GM18511 (cell line): ENCODE measurements around the gene UBQLN3.
A peak's percentile ranks its signal among the peaks of the same experiment; 100 is the strongest.

Source experiments
- ATAC-seq: cut with Tn5 transposase; IDR thresholded peaks from one replicate; pipeline ENCODE4 v1.9.1; 2021; ENCODE audit warnings: mild to moderate bottlenecking, moderate library complexity; ENCODE audit not compliant: unreplicated experiment

UBQLN3 gene

DNA sequence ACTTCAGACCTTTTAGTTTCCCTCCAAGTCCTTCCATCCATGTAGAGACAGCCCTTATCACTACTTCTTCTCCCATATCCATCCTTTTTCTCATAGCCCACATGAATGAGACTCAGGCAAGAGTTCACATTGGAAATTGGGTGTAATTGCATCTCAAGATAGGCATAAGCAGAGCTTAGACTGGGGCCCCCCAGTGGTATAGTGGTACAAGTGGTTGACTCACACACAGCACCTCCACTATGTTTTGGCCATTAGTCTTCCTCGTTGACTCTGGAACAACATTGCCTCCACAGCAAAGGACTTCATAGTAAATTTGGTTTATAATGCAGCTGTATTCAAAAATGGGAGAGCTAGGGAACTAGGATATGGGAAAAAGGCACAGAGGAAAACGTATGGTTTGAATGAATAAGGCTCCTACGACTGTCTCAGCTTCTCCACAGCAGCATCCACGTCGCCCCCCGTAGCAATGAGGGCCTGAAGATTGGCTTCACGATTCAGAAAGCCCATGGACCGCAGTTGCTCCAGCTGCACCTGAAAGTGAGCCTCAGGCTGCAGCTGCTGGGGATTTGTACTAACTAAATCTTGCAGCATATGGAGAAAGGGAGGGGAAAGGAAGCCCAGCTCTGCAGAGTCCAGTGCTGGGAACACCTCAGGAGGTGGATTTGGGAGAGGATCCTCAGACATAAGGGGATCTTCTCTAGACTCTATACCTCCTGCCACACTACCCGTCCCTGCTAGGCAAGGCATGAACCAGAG is 2.4 kb downstream of the UBQLN3 start:
- ATAC-seq = no peak

DNA sequence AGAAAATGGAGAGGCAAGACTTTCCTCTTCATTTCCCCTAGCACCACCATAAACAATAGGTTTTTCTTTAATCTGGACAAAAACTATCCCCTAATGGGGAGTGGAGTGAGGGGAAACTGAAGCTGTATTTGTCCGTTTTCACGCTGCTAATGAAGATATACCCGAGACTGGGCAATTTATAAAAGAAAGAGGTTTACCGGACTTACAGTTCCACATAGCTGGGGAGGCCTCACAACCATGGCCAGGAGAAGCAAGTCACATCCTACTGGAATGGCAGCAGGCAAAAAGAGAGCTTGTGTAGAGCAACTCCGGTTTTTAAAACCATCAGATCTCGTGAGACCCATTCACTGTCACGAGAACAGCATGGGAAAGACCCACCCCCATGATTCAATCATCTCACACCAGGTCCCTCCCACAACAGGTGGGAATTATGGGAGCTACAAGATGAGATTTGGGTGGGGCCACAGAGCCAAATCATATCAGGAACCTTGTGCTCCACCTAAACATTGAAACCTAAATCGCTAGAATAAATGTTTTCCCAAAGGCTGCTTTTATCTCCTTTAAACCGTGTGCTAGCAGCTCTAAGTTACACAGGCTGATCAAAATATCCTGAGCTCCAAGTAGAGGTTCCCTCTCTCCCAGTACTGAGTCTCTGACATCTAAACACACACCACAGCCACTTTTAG is 4.3 kb downstream of the UBQLN3 start:
- no peak for ATAC-seq

DNA sequence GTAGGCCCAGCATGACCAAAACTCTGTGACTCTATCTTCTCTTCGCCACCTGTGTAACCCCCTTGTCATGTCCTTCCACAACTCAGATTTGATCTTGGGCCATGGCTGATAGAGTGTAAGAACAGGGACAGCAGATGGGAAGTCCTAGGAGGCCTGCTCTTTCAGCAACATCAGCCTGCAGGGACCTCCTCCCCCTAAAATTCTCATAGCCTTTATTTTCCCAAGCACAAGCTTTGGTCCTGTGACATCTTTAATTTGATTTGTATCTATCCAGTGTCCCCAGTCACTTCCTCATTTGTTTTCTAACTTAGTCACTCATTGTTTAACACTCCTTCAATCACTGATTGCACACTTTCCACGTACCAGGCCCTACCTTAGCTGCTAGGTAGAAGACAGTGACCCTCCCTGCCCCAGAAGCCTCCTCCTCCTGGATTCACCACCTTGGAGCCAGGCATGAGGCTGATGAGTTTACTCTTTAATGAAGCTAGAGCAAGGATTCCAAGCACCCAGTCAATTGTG is 5.3 kb downstream of the UBQLN3 start:
- no peak for ATAC-seq

DNA sequence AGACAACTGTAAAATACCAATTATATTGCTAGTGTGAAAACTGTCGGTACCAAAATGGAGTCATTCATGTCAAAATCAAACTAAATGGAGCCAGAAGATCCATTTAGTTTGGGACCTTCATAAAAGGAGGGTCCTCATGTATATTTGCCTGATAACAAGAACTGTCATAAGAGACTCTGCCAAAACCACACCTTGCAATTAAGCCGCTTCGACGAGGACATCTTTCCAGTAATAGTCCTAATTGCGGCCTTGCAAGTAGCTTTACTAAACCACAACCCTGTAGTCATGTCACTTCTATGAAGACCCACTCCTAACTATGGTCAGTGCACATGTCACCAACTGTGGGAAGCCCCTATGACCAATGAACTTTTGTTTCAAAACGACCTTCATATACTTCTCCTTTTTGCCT is 9.4 kb downstream of the UBQLN3 start:
- ATAC-seq = no peak

DNA sequence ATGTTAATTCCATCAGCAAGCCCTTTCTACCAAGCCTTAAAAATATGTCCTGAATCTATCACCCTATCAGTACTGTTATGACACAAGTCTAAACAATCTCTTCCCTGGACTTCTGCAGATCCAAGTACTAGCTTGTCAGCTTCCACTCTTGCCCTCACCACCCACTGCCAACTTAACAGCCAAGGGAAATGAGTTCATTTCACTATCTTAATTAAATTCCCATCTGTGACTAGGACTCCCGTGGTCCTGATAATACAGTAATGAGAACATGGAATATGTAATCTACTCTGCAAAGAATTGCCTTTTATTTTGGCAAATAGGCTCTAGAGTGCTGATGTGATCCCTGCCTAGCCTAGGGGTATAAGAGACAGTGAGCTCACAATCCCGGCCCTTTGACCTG is 10.1 kb downstream of the UBQLN3 start:
- ATAC-seq = no peak

DNA sequence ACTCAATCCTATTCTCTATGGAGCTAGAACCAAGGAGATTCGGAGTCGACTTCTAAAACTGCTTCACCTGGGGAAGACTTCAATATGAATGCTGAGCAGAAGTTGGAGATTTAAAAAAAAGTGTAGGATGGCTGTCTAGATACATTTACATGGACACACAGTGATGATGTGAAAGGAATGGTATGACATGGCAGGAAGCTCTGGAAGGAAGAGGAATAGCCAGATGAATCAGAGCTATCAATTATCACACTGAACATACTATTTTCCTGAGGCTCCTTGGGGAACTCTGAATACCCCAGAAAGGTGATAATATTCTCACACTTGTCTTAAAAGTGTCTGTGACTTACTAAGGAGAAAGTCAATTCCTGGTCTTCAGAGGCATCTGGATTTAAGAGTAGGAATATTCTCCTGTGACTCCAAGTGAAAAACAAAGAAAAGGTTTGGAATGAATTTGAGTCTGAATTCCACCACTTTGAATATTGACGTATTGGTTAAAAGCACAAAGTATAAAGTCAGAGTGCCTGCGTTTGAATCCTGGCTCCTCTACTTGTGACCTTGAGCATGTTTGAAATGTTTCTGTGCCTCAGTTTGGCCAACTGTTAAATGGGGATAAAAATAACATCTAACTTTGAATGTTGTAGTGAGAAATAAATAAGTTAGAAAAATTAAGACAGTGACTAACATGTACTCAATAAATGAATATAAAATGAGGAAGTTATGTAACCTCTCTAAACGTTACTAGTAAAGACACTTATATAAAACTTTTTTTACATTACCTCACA is 20.0 kb downstream of the UBQLN3 start:
- ATAC-seq = no peak

DNA sequence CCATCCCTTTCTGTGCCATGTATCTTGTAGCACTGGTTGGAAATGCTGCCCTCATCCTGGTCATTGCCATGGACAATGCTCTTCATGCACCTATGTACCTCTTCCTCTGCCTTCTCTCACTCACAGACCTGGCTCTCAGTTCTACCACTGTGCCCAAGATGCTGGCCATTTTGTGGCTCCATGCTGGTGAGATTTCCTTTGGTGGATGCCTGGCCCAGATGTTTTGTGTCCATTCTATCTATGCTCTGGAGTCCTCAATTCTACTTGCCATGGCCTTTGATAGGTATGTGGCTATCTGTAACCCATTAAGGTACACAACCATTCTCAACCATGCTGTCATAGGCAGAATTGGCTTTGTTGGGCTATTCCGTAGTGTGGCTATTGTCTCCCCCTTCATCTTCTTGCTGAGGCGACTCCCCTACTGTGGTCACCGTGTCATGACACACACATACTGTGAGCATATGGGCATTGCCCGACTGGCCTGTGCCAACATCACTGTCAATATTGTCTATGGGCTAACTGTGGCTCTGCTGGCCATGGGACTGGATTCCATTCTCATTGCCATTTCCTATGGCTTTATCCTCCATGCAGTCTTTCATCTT is 20.9 kb downstream of the UBQLN3 start:
- ATAC-seq = no peak

DNA sequence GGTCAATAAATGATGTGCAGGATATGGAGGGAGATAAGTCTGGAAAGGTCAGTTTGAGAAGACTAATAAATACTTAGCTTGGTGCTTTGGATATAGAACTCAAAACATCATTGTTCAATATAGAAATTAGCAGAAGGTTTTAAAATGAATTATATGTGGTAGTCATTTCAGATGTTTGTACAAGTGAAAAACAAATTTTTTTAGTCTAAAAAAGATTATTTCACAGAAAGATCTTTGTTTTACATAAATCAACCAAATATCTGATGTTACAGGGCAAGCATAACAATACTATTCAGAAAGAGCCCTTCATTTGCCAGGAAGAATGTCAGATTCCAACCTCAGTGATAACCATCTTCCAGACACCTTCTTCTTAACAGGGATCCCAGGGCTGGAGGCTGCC is 21.4 kb downstream of the UBQLN3 start, which contains the start of gene OR52D1:
TSS of gene OR52D1 (plus strand) at position 301 of the 400 bp plus-strand sequence. CDS start at position 323, 22 bp downstream.
- no peak for ATAC-seq

DNA sequence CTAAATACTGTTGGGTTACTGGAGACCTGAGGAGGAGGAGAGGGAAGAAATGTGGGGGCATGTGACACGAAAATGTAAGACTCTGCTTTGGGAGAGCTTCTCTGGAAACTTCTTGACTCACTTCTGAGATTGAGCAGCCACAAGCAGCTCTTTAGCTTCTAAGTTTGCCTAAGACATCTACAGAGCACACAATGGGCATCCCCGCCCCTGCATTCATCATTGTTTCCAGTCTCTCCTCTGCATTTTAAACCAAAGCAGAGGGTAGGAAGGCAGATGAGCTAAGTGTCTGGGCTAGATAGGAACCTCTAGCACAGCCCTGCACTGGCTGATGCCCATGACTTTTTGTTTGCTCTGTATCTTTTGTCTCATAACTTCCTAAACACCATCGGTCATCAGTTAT is 23.3 kb downstream of the UBQLN3 start:
- ATAC-seq = no peak

DNA sequence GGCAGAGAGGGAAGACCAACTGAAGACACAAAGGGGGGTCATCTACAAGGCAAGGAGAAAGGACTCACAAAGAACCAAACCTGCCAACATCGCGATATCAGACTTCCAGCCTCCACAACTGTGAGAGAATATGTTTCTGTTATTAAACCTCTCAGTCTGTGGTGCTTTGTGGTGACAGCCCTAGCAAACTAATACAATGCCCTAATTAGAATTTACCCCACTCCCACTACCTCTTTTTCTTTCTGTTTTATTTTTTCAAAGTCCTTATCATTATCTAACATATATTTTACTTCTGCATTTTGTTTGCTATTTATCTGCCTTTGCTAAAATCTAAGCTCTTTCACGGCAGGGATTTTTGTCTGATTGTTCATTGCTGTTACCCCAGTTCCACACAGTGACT is 23.8 kb downstream of the UBQLN3 start:
- ATAC-seq = no peak

DNA sequence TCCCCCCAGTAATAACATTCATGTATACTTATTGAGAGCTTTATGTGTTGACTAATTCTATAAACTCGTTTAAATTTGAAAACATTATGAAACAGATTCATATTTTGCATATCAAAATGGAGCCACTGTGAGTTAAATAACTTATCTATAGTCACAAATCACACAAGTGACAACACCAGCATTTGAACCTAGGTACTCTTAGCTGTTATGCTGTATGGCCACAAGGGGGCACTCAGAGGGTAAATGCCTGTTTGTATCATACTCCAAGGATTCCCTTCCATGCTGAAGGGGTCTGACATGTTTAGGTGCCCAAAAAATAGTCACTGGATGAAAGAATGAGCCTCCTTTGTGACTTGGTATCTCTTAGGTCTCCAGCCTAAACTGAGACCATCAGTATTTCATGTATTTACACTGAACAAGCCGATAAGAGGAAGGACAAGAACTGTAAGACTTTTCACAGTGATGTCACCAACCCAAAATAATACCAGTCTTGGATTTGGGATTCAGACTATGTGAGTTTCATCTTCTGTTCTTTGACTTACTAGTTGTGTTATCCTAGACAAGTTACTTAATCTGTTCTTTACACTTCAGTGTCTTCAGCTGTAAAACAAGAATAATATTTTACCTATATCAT is 33.5 kb downstream of the UBQLN3 start:
- peak; percentile 77 for ATAC-seq

DNA sequence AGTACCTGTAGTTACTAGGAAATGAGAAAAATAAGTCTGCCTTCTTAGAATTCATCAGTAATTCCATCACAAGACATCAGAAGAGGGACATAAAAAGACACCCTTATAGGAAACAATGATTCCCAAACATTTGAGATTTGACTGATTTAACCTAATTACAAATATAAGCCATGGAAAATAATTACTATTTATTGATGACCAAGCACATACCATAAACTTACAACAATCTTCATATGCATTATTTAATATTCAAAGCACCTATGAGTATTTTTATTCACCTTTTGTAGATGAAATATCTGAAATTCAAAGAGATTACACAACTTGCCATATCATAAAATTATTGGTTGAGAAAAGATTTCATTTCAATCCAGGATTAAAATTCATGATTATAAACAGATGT is 35.8 kb downstream of the UBQLN3 start:
- no peak for ATAC-seq

DNA sequence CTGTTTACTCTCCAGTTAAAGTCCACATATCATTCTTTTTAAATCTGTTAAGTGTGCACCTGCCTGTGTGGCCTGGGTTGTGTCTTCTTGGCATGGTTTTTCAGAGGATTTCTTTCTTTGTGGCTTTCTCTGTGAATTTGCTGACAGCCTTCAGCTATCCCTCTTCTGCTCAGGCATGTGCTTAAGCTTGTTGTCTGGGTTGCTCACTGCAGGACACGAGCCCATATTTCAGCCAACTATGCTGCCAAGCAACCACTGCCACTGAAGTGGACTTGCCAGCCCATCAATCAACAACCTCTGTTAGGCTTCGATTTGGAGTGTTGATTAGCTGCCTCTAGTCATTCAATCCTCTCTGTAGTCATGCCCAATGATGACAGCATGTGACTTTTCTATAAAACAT is 42.2 kb downstream of the UBQLN3 start:
- no peak for ATAC-seq

DNA sequence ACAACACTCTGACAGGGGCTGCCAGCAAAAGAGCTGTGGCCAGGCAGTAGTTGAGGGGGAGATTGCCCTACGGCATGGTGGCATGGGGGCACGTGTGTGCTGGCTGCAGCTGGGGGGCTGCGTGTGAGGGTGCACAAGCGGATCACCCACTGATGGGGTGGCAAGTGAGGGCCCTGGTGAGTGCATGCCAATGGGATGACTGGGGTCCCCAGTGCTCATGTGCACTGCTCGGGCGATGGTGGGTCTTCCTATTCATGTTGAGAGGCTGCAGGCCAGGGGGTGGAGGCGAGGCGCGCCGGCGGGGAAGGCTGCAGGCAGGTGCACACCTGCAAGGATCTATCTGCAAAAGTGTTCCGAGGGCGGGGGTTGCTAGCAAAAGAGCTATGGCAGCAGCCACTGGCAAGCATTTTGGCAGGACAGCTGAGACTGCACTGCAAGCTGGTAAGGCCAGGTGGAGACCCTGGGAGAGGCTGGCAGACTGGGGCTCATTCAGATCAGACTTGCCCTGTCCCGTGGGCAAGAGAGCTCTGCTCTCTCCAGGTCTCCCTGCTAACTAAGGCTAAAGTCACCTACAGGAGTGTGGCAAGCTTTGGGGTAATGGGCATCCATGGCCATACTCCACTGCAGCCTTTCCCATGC is 48.7 kb downstream of the UBQLN3 start:
- no peak for ATAC-seq
